Calu3 (cell line): ENCODE results near the gene MPND. TPM values are rescaled to one million over a fixed set of nuclear protein-coding genes. Genes with fewer than 3 reads are reported as not detected.

Experiments used
- BruUV-seq: library from RNA; stranded (reverse); fragments of 400-500 nt; replicated peaks from 2 replicates; lab custom pipeline; 2021; lab: Mats Ljungman, UMichigan
- CTCF ChIA-PET: fragments of 300-600 bp; sonication (Branson Sonifier 250); formaldehyde crosslinking; loops from one replicate; lab custom pipeline; 2022; ENCODE audit warnings: antibody characterized with exemption; lab: Charles Lee
- DNase-seq: peaks from one replicate; pipeline ENCODE4 v3.0.0; 2022
- H3K27ac Mint-ChIP-seq: one replicate; pipeline ENCODE4 v1.8.0; 2022; ENCODE audit warnings: mixed read lengths; ENCODE audit not compliant: unreplicated experiment
- H3K27me3 Mint-ChIP-seq: one replicate; pipeline ENCODE4 v1.8.0; 2022; ENCODE audit warnings: mixed read lengths; ENCODE audit not compliant: unreplicated experiment
- H3K36me3 Mint-ChIP-seq: one replicate; pipeline ENCODE4 v1.8.0; 2022; ENCODE audit warnings: mild to moderate bottlenecking, moderate library complexity, mixed read lengths; ENCODE audit not compliant: insufficient read depth, unreplicated experiment
- H3K4me1 Mint-ChIP-seq: one replicate; pipeline ENCODE4 v1.8.0; 2022; ENCODE audit warnings: mild to moderate bottlenecking, low read depth, mixed read lengths; ENCODE audit not compliant: unreplicated experiment
- H3K4me3 Mint-ChIP-seq: one replicate; pipeline ENCODE4 v1.8.0; 2022; ENCODE audit warnings: mild to moderate bottlenecking, low read depth, moderate library complexity, mixed read lengths; ENCODE audit not compliant: unreplicated experiment
- H3K9me3 Mint-ChIP-seq: one replicate; pipeline ENCODE4 v1.8.0; 2022; ENCODE audit warnings: low read depth, mixed read lengths; ENCODE audit not compliant: unreplicated experiment
- intact Hi-C: fragments of 100-400 bp; cut with micrococcal nuclease; formaldehyde crosslinking; loops from one replicate; pipeline ENCODE4 v1.10.0; 2022; ENCODE audit not compliant: unreplicated experiment
- total RNA-seq: library from RNA; stranded (reverse); gene quantifications from 2 replicates; pipeline ENCODE4 v1.2.3, GENCODE V29; 2022
- TF ChIP-seq, protein P1 (sequence below): fragments of 200-600 bp; IDR thresholded peaks from one replicate; pipeline ENCODE4 v1.8.0; 2022; ENCODE audit warnings: antibody characterized with exemption; ENCODE audit not compliant: unreplicated experiment

MPND gene
- total RNA-seq, 1 experiment from 2014 or later, result 21.1 TPM

DNA sequence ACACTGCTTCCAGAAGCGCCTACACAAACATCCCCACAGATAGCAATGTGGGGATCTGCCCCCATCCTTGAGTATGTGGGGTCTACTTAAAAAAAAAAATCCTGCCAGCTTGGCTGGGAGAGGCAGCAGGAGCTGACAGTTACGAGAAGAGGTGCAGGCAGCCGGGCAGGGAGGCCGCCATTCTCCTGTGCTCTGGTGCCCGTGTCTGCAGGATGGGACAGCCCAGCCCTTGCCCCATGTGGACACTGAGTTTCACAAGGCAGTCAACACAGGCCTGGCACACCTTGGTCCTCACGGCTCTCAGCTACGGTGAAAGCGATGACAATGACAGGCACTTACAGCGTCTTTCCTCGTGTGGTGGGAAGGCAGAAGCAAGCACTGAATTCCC, 24.0 kb downstream of the MPND start:
- TF ChIP-seq, protein P1, sequence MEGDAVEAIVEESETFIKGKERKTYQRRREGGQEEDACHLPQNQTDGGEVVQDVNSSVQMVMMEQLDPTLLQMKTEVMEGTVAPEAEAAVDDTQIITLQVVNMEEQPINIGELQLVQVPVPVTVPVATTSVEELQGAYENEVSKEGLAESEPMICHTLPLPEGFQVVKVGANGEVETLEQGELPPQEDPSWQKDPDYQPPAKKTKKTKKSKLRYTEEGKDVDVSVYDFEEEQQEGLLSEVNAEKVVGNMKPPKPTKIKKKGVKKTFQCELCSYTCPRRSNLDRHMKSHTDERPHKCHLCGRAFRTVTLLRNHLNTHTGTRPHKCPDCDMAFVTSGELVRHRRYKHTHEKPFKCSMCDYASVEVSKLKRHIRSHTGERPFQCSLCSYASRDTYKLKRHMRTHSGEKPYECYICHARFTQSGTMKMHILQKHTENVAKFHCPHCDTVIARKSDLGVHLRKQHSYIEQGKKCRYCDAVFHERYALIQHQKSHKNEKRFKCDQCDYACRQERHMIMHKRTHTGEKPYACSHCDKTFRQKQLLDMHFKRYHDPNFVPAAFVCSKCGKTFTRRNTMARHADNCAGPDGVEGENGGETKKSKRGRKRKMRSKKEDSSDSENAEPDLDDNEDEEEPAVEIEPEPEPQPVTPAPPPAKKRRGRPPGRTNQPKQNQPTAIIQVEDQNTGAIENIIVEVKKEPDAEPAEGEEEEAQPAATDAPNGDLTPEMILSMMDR, result no peak
- intact Hi-C loops, result no loop called here
- no peak for DNase-seq
- Mint-ChIP-seq H3K27ac (no peak overlapping the region), H3K9me3 (no peaks in the 10 kb centered on the region), H3K4me3 (no peak overlapping the region), H3K36me3 (peaks cover 13% of the 10 kb centered on the region), H3K27me3 (no peaks in the 10 kb centered on the region), H3K4me1 (peaks cover 8% of the 10 kb centered on the region)
- BruUV-seq, result no TSS peak
- CTCF ChIA-PET, result no interaction called here

- H3K4me1 Mint-ChIP-seq, result peaks cover 8% of the 10 kb centered on the region
- no peaks in the 10 kb centered on the region for H3K27me3 Mint-ChIP-seq
- no TSS peak for BruUV-seq
- peaks cover 13% of the 10 kb centered on the region for H3K36me3 Mint-ChIP-seq
- CTCF ChIA-PET, result no interaction called here
- no peaks in the 10 kb centered on the region for H3K9me3 Mint-ChIP-seq
- no peak for DNase-seq
- H3K4me3 Mint-ChIP-seq, result no peak overlapping the region
- TF ChIP-seq, protein P1, result no peak
- intact Hi-C loops, result no loop called here
- no peak overlapping the region for H3K27ac Mint-ChIP-seq
These were observed 24.4 kb downstream of the MPND start for GRCh38 chr19:4367781-4368127.

GRCh38 chr19:4368128-4368820, 24.9 kb downstream of the MPND start:
- H3K4me3 Mint-ChIP-seq, result peak overlapping the region; percentile 55
- H3K9me3 Mint-ChIP-seq, result no peaks in the 10 kb centered on the region
- CTCF ChIA-PET, result no interaction called here
- no peak for DNase-seq
- no peaks in the 10 kb centered on the region for H3K27me3 Mint-ChIP-seq
- intact Hi-C loops, result no loop called here
- TF ChIP-seq, protein P1, result no peak
- H3K4me1 Mint-ChIP-seq, result peaks cover 8% of the 10 kb centered on the region
- peak overlapping the region; percentile 34 for H3K27ac Mint-ChIP-seq
- peaks cover 13% of the 10 kb centered on the region for H3K36me3 Mint-ChIP-seq
- no TSS peak for BruUV-seq

DNA sequence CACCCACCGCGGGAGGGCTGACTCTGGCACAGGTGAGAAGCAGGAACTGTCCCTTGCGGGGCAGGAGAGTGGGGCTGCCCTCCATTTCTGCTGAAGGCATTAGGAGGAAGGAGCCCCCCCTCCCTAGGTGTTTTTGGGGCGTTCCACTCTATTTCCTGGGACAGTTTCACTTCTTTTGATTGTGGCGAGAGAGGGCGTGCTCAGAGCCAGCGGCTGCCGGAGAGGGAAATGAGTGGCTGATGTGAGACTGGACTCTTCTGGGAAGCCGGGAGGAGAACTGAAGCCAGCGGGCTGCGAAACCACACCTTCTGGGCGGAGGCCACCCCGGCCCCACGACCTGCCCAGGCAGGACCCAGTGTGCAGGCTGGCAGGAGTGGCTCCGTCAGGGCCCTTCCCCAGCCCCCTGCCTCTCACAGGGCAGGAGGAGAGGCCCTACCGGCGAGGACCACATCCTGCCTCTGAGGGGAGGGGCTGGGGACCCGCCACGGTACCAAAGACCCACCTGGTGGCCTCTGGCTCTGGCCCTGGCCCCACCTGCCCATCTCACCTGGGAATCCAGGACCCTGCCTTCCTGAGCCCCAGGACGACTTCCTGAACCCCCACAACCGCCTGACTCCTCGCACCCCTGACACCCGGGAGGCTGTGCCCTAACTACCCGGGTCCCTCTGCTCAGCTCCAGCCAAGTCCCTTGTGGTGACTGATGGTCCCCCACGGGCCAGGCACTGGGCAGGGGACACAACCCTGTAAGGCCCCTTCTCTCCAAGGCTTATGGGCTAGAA, 25.9 kb downstream of the MPND start:
- intact Hi-C loops, result no loop called here
- peaks cover 13% of the 10 kb centered on the region for H3K36me3 Mint-ChIP-seq
- no TSS peak for BruUV-seq
- no peaks in the 10 kb centered on the region for H3K9me3 Mint-ChIP-seq
- CTCF ChIA-PET, result no interaction called here
- peaks cover 17% of the 10 kb centered on the region for H3K4me1 Mint-ChIP-seq
- peak; percentile 38 for DNase-seq
- no peaks in the 10 kb centered on the region for H3K27me3 Mint-ChIP-seq
- TF ChIP-seq, protein P1, result no peak
- H3K4me3 Mint-ChIP-seq, result peak overlapping the region; percentile 55
- H3K27ac Mint-ChIP-seq, result peak overlapping the region; percentile 34
